ENCODE measurements around the gene TTLL13. TPM values are rescaled to one million over a fixed set of nuclear protein-coding genes. Genes with fewer than 3 reads are reported as not detected.

The TTLL13 gene
- total RNA-seq, 1 donor from 2014 or later, result 0.47 TPM

- Mint-ChIP-seq H3K27me3 (ENCODE audit: low read depth) (no peaks in the 10 kb centered on the region), H3K27ac (no peak overlapping the region), H3K4me3 (no peak overlapping the region), H3K4me1 (peaks cover 6% of the 10 kb centered on the region), H3K9me3 (no peaks in the 10 kb centered on the region), H3K36me3 (peaks cover 2% of the 10 kb centered on the region)
- no peak for TF ChIP-seq CTCF (IDR thresholded peaks at IDR 0.05; ENCODE audit: unreplicated experiment)
- no peak for DNase-seq (ENCODE audit: low spot score in 2 of 2, unreplicated experiment in 2 of 2)
Measured at GRCh38 chr15:90217671-90218394, 31.5 kb upstream of the TTLL13 start.

- Mint-ChIP-seq H3K27me3 (ENCODE audit: low read depth) (no peaks in the 10 kb centered on the region), H3K4me1 (no peaks in the 10 kb centered on the region), H3K9me3 (no peaks in the 10 kb centered on the region), H3K27ac (no peak overlapping the region), H3K36me3 (peaks cover 5% of the 10 kb centered on the region), H3K4me3 (no peak overlapping the region)
- peak; percentile 57 for TF ChIP-seq CTCF (IDR thresholded peaks at IDR 0.05; ENCODE audit: unreplicated experiment)
- peak in 1 of 2 experiments; percentile 61 for DNase-seq (ENCODE audit: low spot score in 2 of 2, unreplicated experiment in 2 of 2)
Measured at GRCh38 chr15:90219421-90220141, 29.8 kb upstream of the TTLL13 start.

GRCh38 chr15:90221246-90221900 is 28.0 kb upstream of the TTLL13 start:
- no peak overlapping the region for H3K27ac Mint-ChIP-seq
- H3K36me3 Mint-ChIP-seq, result peaks cover 7% of the 10 kb centered on the region
- H3K4me3 Mint-ChIP-seq, result no peak overlapping the region
- no peaks in the 10 kb centered on the region for H3K9me3 Mint-ChIP-seq
- no peaks in the 10 kb centered on the region for H3K27me3 Mint-ChIP-seq (ENCODE audit: low read depth)
- no peaks in the 10 kb centered on the region for H3K4me1 Mint-ChIP-seq
- TF ChIP-seq CTCF (IDR thresholded peaks at IDR 0.05; ENCODE audit: unreplicated experiment), result no peak
- DNase-seq (ENCODE audit: low spot score in 2 of 2, unreplicated experiment in 2 of 2), result no peak

GRCh38 chr15:90222547-90222946 is 26.8 kb upstream of the TTLL13 start:
- Mint-ChIP-seq H3K36me3 (peaks cover 7% of the 10 kb centered on the region), H3K4me1 (no peaks in the 10 kb centered on the region), H3K4me3 (no peak overlapping the region), H3K9me3 (no peaks in the 10 kb centered on the region), H3K27ac (no peak overlapping the region), H3K27me3 (ENCODE audit: low read depth) (no peaks in the 10 kb centered on the region)
- no peak for DNase-seq (ENCODE audit: low spot score in 2 of 2, unreplicated experiment in 2 of 2)
- TF ChIP-seq CTCF (IDR thresholded peaks at IDR 0.05; ENCODE audit: unreplicated experiment), result no peak

GRCh38 chr15:90223441-90224165 is 25.8 kb upstream of the TTLL13 start:
- Mint-ChIP-seq H3K27ac (no peak overlapping the region), H3K27me3 (ENCODE audit: low read depth) (no peaks in the 10 kb centered on the region), H3K36me3 (peaks cover 7% of the 10 kb centered on the region), H3K4me3 (no peak overlapping the region), H3K4me1 (no peaks in the 10 kb centered on the region), H3K9me3 (no peaks in the 10 kb centered on the region)
- no peak for DNase-seq (ENCODE audit: low spot score in 2 of 2, unreplicated experiment in 2 of 2)
- TF ChIP-seq CTCF (IDR thresholded peaks at IDR 0.05; ENCODE audit: unreplicated experiment), result no peak
